OCI-LY7 (cell line): ENCODE data around the gene HSPB9. TPM values are rescaled to one million over a fixed set of nuclear protein-coding genes. Genes with fewer than 3 reads are reported as not detected.
A peak's percentile ranks its signal among the peaks of the same experiment; 100 is the strongest.
"Not testable (repeated sequence)": the region's sequence is repeated elsewhere in the genome, so short reads cannot be mapped to it uniquely, and the experiment has no call there.

Experiments used
- BruUV-seq: library from RNA; stranded (reverse); fragments of 400-500 nt; replicated peaks from 2 replicates; lab custom pipeline; 2021; lab: Mats Ljungman, UMichigan
- CTCF ChIA-PET: fragments of 300-600 bp; sonication (Branson Sonifier 250); formaldehyde crosslinking; loops from one replicate; lab custom pipeline; 2022; ENCODE audit warnings: antibody characterized with exemption; ENCODE audit not compliant: unreplicated experiment; lab: Charles Lee
- POLR2A ChIA-PET: fragments of 300-600 bp; sonication (Branson Sonifier 250); formaldehyde crosslinking; loops from one replicate; lab custom pipeline; 2022; ENCODE audit warnings: antibody characterized with exemption; lab: Charles Lee
- DNase-seq: peaks from one replicate; pipeline ENCODE4 v3.0.0-alpha.2; 2015; ENCODE audit warnings: low spot score
- H2AFZ ChIP-seq: fragments of 200-600 bp; sonication (generic), shearing (Covaris generic); 2 replicates; pipeline ENCODE4 v1.6.1; 2014; ENCODE audit warnings: mild to moderate bottlenecking, antibody characterized with exemption, low read length, moderate library complexity
- H3K27ac ChIP-seq: fragments of 200-600 bp; sonication (generic); 2 replicates; pipeline ENCODE4 v1.5.1; 2014; ENCODE audit warnings: mixed run types, low read depth, mild to moderate bottlenecking, moderate library complexity, low read length, inconsistent platforms; ENCODE audit not compliant: poor library complexity, severe bottlenecking
- H3K36me3 ChIP-seq: fragments of 200-600 bp; sonication (generic); 2 replicates; pipeline ENCODE4 v1.6.1; 2014; ENCODE audit warnings: mild to moderate bottlenecking, antibody characterized with exemption, low read length, moderate library complexity, mixed read lengths; ENCODE audit not compliant: insufficient read depth
- H3K4me1 ChIP-seq: fragments of 200-600 bp; sonication (generic); 2 replicates; pipeline ENCODE4 v1.5.1; 2014; ENCODE audit warnings: mild to moderate bottlenecking, low read length; ENCODE audit not compliant: insufficient read depth, poor library complexity, severe bottlenecking
- H3K4me2 ChIP-seq: fragments of 200-600 bp; sonication (generic); 2 replicates; pipeline ENCODE4 v1.6.1; 2014; ENCODE audit warnings: mild to moderate bottlenecking, low read length
- H3K4me3 ChIP-seq: fragments of 200-600 bp; sonication (generic); 2 replicates; pipeline ENCODE4 v1.5.1; 2014; ENCODE audit warnings: mild to moderate bottlenecking, low read depth, low read length; ENCODE audit not compliant: poor library complexity, severe bottlenecking
- H3K79me2 ChIP-seq: fragments of 200-600 bp; sonication (generic); 2 replicates; pipeline ENCODE4 v1.6.1; 2016; ENCODE audit warnings: low read depth, mild to moderate bottlenecking, low read length, moderate library complexity, mixed read lengths; ENCODE audit not compliant: insufficient read depth
- H3K9me2 ChIP-seq: fragments of 200-600 bp; sonication (generic); 2 replicates; pipeline ENCODE4 v1.6.1; 2016; ENCODE audit warnings: mild to moderate bottlenecking, low read length, mixed read lengths; ENCODE audit not compliant: insufficient read depth
- H3K9me3 ChIP-seq: fragments of 200-600 bp; sonication (generic); 2 replicates; pipeline ENCODE4 v1.6.1; 2014; ENCODE audit warnings: mild to moderate bottlenecking, mixed run types, low read length, mixed read lengths
- H4K20me1 ChIP-seq: fragments of 200-600 bp; sonication (generic); 2 replicates; pipeline ENCODE4 v1.6.1; 2014; ENCODE audit warnings: mild to moderate bottlenecking, antibody characterized with exemption, low read length, moderate library complexity, mixed read lengths; ENCODE audit not compliant: insufficient read depth
- CTCF ChIP-seq: fragments of 200-600 bp; sonication (generic); conservative IDR thresholded peaks from 2 replicates; pipeline ENCODE4 v1.5.1; 2014; ENCODE audit warnings: mild to moderate bottlenecking, antibody characterized with exemption, low read length, moderate library complexity, mixed read lengths
- EZH2phosphoT487 ChIP-seq: fragments of 200-600 bp; sonication (generic); IDR thresholded peaks from 2 replicates; pipeline ENCODE4 v1.6.1; 2018; ENCODE audit warnings: low read depth, borderline replicate concordance, mild to moderate bottlenecking, mixed run types, antibody characterized with exemption, low read length, moderate library complexity, mixed read lengths
- intact Hi-C: fragments of 100-400 bp; cut with micrococcal nuclease; formaldehyde crosslinking; loops from one replicate; pipeline ENCODE4 v1.10.0; 2022; ENCODE audit not compliant: unreplicated experiment
- total RNA-seq, 2 experiments: library from RNA; depleted of rRNA in 1 of 2; stranded (reverse); fragments of >200 nt in 1 of 2; shearing (Covaris generic) in 1 of 2; gene quantifications; 2 replicates each; pipeline ENCODE4 v1.2.3, GENCODE V29; 2014 to 2022

Gene HSPB9
- total RNA-seq, 2 experiments from 2014 or later = 0.16 TPM; not detected in 1

GRCh38 chr17:42136654-42137051 is 14.0 kb downstream of the HSPB9 start:
- ChIA-PET CTCF (no interaction called here), POLR2A (interaction anchor here (0.6 to 1.2 kb wide), 3 partner anchors 13 to 254 kb away, joined by 3 to 5 read pairs (median 3); no protein-coding TSS in a partner anchor)
- no TSS peak for BruUV-seq
- Histone ChIP-seq H3K4me3 (peak overlapping the region; percentile 35), H3K9me3 (no peaks in the 10 kb centered on the region), H3K79me2 (peaks cover 70% of the 10 kb centered on the region), H3K4me2 (peak overlapping the region; percentile 62), H3K4me1 (peaks cover 61% of the 10 kb centered on the region), H4K20me1 (0 out of 2 replicates have a peak, but pooled peaks cover 5% of the 10 kb centered on the region), H3K27ac (peak overlapping the region; percentile 94), H3K36me3 (peaks cover 51% of the 10 kb centered on the region), H3K9me2 (no peaks in the 10 kb centered on the region), H2AFZ (no peak overlapping the region)
- intact Hi-C loops = no loop called here
- TF ChIP-seq EZH2phosphoT487 = no peak
- TF ChIP-seq CTCF = no peak
- no peak for DNase-seq

- Histone ChIP-seq H3K9me3 (no peaks in the 10 kb centered on the region), H4K20me1 (no peaks in the 10 kb centered on the region), H3K79me2 (peaks cover 63% of the 10 kb centered on the region), H2AFZ (no peak overlapping the region), H3K27ac (no peak overlapping the region), H3K4me3 (no peak overlapping the region), H3K9me2 (no peaks in the 10 kb centered on the region), H3K36me3 (peaks cover 67% of the 10 kb centered on the region), H3K4me2 (no peak overlapping the region), H3K4me1 (peaks cover 54% of the 10 kb centered on the region)
- ChIA-PET POLR2A (no interaction called here), CTCF (no interaction called here)
- intact Hi-C loops = no loop called here
- BruUV-seq = no TSS peak
- TF ChIP-seq EZH2phosphoT487 = no peak
- TF ChIP-seq CTCF = no peak
- no peak for DNase-seq
These were observed 16.3 kb downstream of the HSPB9 start for GRCh38 chr17:42138749-42139492.

GRCh38 chr17:42140690-42141089 is 18.1 kb downstream of the HSPB9 start:
- H3K4me2 ChIP-seq, H3K27ac ChIP-seq, CTCF ChIA-PET, H2AFZ ChIP-seq, H3K4me3 ChIP-seq, H3K9me2 ChIP-seq, intact Hi-C loops, H4K20me1 ChIP-seq, DNase-seq, BruUV-seq, H3K9me3 ChIP-seq: not testable (repeated sequence)
- POLR2A ChIA-PET = interaction anchor here (0.6 kb wide), 1 partner anchor 73 kb away, joined by 3 read pairs; no protein-coding TSS in a partner anchor
- Histone ChIP-seq H3K79me2 (peaks cover 49% of the 10 kb centered on the region), H3K36me3 (peaks cover 60% of the 10 kb centered on the region), H3K4me1 (peaks cover 39% of the 10 kb centered on the region)
